ENCODE measurements around the gene DAD1.

Gene DAD1

GRCh38 chr14:22519877-22520685 lies 68.9 kb downstream of the DAD1 start:
- DNase-seq (ENCODE audit: low read depth in 1 of 2, low spot score in 1 of 2): no peak

- no peak for DNase-seq (ENCODE audit: low read depth in 1 of 2, low spot score in 1 of 2)
Observed at GRCh38 chr14:22518073-22518472, 71.0 kb downstream of the DAD1 start.

DNA sequence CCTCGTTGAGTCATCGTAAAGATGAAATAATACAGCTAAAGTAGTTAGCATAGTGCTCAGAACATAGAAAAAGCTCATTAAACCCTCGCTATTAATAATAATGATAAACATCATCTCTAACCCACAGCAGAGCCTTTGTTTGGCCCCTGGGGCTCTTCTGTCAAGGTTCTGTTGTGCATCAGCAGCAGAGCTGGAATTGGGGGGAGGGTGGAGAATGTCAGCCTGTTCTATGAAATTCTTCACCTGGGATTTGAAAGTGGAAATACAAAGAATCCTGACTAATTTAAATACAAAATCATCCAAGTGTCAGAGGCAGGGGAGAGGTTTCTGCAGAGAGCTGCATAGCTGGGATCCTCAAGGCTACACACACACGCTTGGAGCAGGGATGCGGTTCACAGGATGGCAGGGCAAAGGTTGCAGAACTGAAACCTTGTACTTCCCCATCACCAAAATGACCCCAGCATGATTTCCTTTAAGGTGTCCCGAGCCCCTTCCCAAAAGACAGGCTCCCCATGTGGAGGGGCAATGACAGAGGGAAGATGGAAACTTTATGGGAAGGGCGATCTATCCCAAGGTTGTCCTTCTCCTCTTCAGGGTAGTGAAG lies 71.8 kb downstream of the DAD1 start:
- no peak for DNase-seq (ENCODE audit: low read depth in 1 of 2, low spot score in 1 of 2)

DNA sequence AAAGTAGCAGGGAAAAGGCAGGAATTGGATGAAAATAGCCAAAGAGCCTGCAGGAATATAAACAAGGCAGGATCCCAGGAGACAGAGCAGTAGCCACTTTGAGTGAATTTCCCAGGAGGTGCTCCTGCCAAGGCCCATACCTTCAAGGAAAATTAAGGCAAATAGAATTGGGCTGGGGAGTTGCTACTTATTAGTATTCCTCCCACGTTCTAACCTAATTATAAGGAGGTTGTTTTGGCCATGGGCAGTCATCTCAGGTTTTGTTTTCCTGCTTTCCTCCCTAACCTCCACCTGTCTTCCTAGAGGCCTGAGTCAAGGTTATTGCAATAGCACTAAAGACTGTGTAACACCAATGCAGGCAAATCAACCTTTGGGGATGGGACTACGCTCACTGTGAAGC lies 73.1 kb downstream of the DAD1 start:
- DNase-seq (ENCODE audit: low read depth in 1 of 2, low spot score in 1 of 2): no peak
